Measurements from ENCODE around the gene ATP6V0B. TPM values are rescaled to one million over a fixed set of nuclear protein-coding genes. Genes with fewer than 3 reads are reported as not detected.
A peak's percentile ranks its signal among the peaks of the same experiment; 100 is the strongest.

Gene ATP6V0B
- total and polyA plus RNA-seq, 2 of the 13 experiments (the other 11 are each of a cell fraction or from before 2014, with no cell fraction given) = 157 to 161 TPM

GRCh38 chr1:43991476-43992231 lies 16.9 kb downstream of the ATP6V0B start, which contains the start of gene CCDC24 (continued):
- TF ChIP-seq LRRFIP1 (CRISPR knock-in tag; conservative IDR thresholded peaks at IDR 0.05) (no peak), TERF1 (CRISPR knock-in tag; IDR thresholded peaks at IDR 0.05) (no peak), ZNF569 (CRISPR knock-in tag; IDR thresholded peaks at IDR 0.05; ENCODE audit: borderline replicate concordance) (no peak), RNF219 (CRISPR knock-in tag; IDR thresholded peaks at IDR 0.05) (no peak), HMG20A (CRISPR knock-in tag; IDR thresholded peaks at IDR 0.05; ENCODE audit: borderline replicate concordance) (no peak), SIN3B (IDR thresholded peaks at IDR 0.05; ENCODE audit: low read length) (no peak), ZUFSP (CRISPR knock-in tag; IDR thresholded peaks at IDR 0.05; ENCODE audit: borderline replicate concordance) (no peak), MLX (CRISPR knock-in tag; IDR thresholded peaks at IDR 0.05) (0 out of 2 replicates have a peak, but pooled peaks have one; percentile 52), ZNF124 (CRISPR knock-in tag; IDR thresholded peaks at IDR 0.05) (no peak), ZGPAT (CRISPR knock-in tag; IDR thresholded peaks at IDR 0.05) (peak; percentile 41; the same call in 1 of the 2 replicates), SNAPC2 (CRISPR knock-in tag; IDR thresholded peaks at IDR 0.05) (0 out of 2 replicates have a peak, but pooled peaks have one; percentile 51), PHB2 (IDR thresholded peaks at IDR 0.05; ENCODE audit: partially characterized antibody) (no peak), HIVEP1 (CRISPR knock-in tag; IDR thresholded peaks at IDR 0.05) (0 out of 2 replicates have a peak, but pooled peaks have one; percentile 40), REPIN1 (CRISPR knock-in tag; IDR thresholded peaks at IDR 0.05; ENCODE audit: borderline replicate concordance, low read depth) (peak; percentile 45; the same call in 1 of the 2 replicates), MED8 (CRISPR knock-in tag; IDR thresholded peaks at IDR 0.05; ENCODE audit: insufficient replicate concordance) (no peak), MBNL3 (CRISPR knock-in tag; conservative IDR thresholded peaks at IDR 0.05) (no peak), GATAD1 (CRISPR knock-in tag; IDR thresholded peaks at IDR 0.05) (peak; percentile 56), CERS6 (CRISPR knock-in tag; IDR thresholded peaks at IDR 0.05) (no peak)

Data from HepG2 (cell line).